ENCODE data around the gene PIMREG.
"Not testable (repeated sequence)": the region's sequence is repeated elsewhere in the genome, so short reads cannot be mapped to it uniquely, and the experiment has no call there.

The PIMREG gene

GRCh38 chr17:6482105-6482455, 37.8 kb downstream of the PIMREG start:
- in situ Hi-C loops (cut with HindIII; ENCODE audit: low sequenced_read_pairs), result no loop called here
- TF ChIP-seq CTCF (IDR thresholded peaks at IDR 0.05; ENCODE audit: low read depth, low read length), result no peak
- no peak overlapping the region for H3K4me3 ChIP-seq (ENCODE audit: low read depth, low read length)
- DNase-seq (ENCODE audit: low read depth, low spot score), result no peak

GRCh38 chr17:6482796-6483195, 38.5 kb downstream of the PIMREG start:
- H3K4me3 ChIP-seq (ENCODE audit: low read depth, low read length); DNase-seq (ENCODE audit: low read depth, low spot score); in situ Hi-C loops (cut with HindIII; ENCODE audit: low sequenced_read_pairs): not testable (repeated sequence)

- no peak for DNase-seq (ENCODE audit: low read depth, low spot score)
- no peak for TF ChIP-seq CTCF (IDR thresholded peaks at IDR 0.05; ENCODE audit: low read depth, low read length)
- in situ Hi-C loops (cut with HindIII; ENCODE audit: low sequenced_read_pairs), result no loop called here
- H3K4me3 ChIP-seq (ENCODE audit: low read depth, low read length), result no peak overlapping the region
These were observed 39.3 kb downstream of the PIMREG start for GRCh38 chr17:6483507-6483906.

- TF ChIP-seq CTCF (IDR thresholded peaks at IDR 0.05; ENCODE audit: low read depth, low read length), result no peak
- H3K4me3 ChIP-seq (ENCODE audit: low read depth, low read length), result no peak overlapping the region
- in situ Hi-C loops (cut with HindIII; ENCODE audit: low sequenced_read_pairs), result no loop called here
- DNase-seq (ENCODE audit: low read depth, low spot score), result no peak
These were observed 41.6 kb downstream of the PIMREG start for GRCh38 chr17:6485646-6486412.

GRCh38 chr17:6487251-6488007, 43.2 kb downstream of the PIMREG start:
- no peak overlapping the region for H3K4me3 ChIP-seq (ENCODE audit: low read depth, low read length)
- in situ Hi-C loops (cut with HindIII; ENCODE audit: low sequenced_read_pairs), result no loop called here
- DNase-seq (ENCODE audit: low read depth, low spot score), result no peak
- no peak for TF ChIP-seq CTCF (IDR thresholded peaks at IDR 0.05; ENCODE audit: low read depth, low read length)

GRCh38 chr17:6488008-6488539, 43.8 kb downstream of the PIMREG start:
- in situ Hi-C loops (cut with HindIII; ENCODE audit: low sequenced_read_pairs), result no loop called here
- H3K4me3 ChIP-seq (ENCODE audit: low read depth, low read length), result no peak overlapping the region
- TF ChIP-seq CTCF (IDR thresholded peaks at IDR 0.05; ENCODE audit: low read depth, low read length), result no peak
- DNase-seq (ENCODE audit: low read depth, low spot score), result no peak

- no peak overlapping the region for H3K4me3 ChIP-seq (ENCODE audit: low read depth, low read length)
- DNase-seq (ENCODE audit: low read depth, low spot score), result no peak
- TF ChIP-seq CTCF (IDR thresholded peaks at IDR 0.05; ENCODE audit: low read depth, low read length), result no peak
- in situ Hi-C loops (cut with HindIII; ENCODE audit: low sequenced_read_pairs), result no loop called here
These were observed 44.8 kb downstream of the PIMREG start for GRCh38 chr17:6489016-6489550.
